HG02678 (cell line): ENCODE data around the gene NEURL2.
"Not testable (repeated sequence)": the region's sequence is repeated elsewhere in the genome, so short reads cannot be mapped to it uniquely, and the experiment has no call there.

Experiments used
- ATAC-seq: cut with Tn5 transposase; IDR thresholded peaks from one replicate; pipeline ENCODE4 v1.9.1; 2021; ENCODE audit warnings: mild to moderate bottlenecking, moderate library complexity; ENCODE audit not compliant: unreplicated experiment

The NEURL2 gene

DNA sequence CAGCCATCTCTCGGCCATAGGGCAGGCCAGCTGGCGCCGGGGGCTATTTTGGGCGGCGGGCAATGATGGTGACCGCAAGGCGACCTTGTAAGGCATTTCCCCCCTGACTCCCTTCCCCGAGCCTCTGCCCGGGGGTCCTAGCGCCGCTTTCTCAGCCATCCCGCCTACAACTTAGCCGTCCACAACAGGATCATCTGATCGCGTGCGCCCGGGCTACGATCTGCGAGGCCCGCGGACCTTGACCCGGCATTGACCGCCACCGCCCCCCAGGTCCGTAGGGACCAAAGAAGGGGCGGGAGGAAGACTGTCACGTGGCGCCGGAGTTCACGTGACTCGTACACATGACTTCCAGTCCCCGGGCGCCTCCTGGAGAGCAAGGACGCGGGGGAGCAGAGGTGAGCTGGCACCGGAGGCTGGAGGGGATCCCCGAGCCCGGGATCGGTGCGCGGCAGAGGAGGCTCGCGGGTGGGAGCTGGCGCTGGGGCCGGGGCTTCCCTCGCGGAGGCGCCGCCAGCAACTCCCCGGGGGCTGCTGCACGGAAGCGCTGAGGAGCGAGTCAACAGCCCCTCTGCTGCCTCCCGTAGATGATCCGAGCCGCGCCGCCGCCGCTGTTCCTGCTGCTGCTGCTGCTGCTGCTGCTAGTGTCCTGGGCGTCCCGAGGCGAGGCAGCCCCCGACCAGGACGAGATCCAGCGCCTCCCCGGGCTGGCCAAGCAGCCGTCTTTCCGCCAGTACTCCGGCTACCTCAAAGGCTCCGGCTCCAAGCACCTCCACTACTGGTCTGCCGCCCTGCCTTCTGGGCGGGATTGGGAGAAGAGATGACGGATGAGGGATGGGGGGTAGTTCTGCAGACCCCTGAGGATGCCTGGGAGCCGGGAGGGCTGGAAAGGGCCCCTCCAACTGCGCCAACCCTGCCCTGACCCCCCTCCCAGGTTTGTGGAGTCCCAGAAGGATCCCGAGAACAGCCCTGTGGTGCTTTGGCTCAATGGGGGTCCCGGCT is at the start of gene NEURL2, which contains the start of gene CTSA:
TSS of gene NEURL2 (minus strand) at position 224 of the 999 bp plus-strand sequence. CDS start at position 7, 217 bp downstream.
TSS of gene CTSA (plus strand) at position 351 of the 999 bp plus-strand sequence. CDS start at position 585, 234 bp downstream.
- ATAC-seq, result peak; percentile 81

DNA sequence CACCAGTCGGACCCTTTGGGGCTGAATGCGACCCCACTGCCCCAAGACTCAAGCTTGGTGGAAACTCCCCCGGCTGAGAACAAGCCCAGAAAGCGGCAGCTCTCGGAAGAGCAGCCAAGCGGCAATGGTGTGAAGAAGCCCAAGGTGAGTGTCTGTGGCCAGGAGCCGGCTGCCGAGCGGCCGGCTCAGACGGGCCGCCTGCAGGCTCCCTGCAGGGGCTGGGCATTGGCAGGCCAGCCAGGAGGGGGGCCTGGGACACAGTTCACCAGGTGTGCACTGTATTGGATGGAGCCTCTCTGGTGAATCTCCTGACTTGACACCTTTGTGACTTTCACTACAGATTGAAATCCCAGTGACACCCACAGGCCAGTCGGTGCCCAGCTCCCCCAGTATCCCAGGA is 49.5 kb upstream of the NEURL2 start:
- ATAC-seq, result no peak

- ATAC-seq, result no peak
Observed at GRCh38 chr20:45940053-45940452, 49.0 kb upstream of the NEURL2 start.

GRCh38 chr20:45938727-45939438 is 47.9 kb upstream of the NEURL2 start:
- no peak for ATAC-seq

- ATAC-seq, result no peak
Observed at GRCh38 chr20:45937765-45938164, 46.8 kb upstream of the NEURL2 start.

GRCh38 chr20:45935416-45936046 is 44.5 kb upstream of the NEURL2 start:
- peak; percentile 10 for ATAC-seq

DNA sequence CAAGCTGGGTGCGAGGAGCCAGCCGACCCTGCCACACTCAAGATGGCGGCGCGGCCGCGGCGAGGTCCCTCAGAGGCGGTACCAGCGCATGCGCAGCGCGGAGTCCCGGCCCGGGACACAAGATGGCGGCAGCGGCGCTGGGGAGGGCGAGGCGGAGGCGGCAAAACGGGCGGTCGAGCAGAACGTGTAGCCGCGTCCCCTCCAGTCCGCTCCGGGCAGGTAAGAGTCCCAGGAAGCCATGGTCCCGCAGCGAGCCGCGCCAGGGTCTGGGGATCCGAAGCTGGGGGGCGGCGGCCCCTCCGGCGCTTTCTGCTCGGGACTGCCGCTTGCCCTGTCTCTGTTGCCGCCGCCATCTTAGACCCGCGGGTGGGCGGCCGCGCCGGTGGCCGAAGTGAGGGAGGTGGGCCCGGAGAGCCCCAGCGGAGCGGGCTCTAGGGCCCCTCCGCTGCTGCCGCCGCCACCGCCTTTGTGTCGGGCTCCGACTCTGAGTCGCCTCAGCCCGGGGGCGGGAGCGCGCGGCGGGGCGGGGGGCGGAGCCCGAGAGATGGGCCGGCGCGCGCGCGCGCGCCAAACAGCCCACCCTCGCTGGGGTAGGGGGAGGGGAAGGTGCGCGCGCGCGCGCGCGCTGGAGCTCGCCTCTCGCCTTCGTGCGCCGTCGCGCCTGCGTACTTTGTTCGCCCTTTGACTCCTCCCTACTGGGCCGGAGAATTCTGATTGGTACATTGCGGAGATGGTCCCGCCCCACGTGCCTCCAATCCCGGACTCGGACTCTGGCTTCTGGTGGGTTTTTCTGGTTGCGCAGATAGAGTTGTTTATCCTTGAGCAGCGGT is 43.8 kb upstream of the NEURL2 start, which contains the start of gene PCIF1:
TSS of gene PCIF1 (plus strand) at position 98 of the 830 bp plus-strand sequence. CDS start 4,317 bp downstream, outside the sequence.
- peak; percentile 74 for ATAC-seq

GRCh38 chr20:45934046-45934585 is 43.1 kb upstream of the NEURL2 start:
- ATAC-seq, result peak; percentile 12

- ATAC-seq, result no peak
Observed at GRCh38 chr20:45933266-45934045, 42.4 kb upstream of the NEURL2 start.

- not testable (repeated sequence) for ATAC-seq
Observed at GRCh38 chr20:45931680-45932079, 40.7 kb upstream of the NEURL2 start.

- ATAC-seq, result no peak
Observed at GRCh38 chr20:45927071-45927878, 36.3 kb upstream of the NEURL2 start.

DNA sequence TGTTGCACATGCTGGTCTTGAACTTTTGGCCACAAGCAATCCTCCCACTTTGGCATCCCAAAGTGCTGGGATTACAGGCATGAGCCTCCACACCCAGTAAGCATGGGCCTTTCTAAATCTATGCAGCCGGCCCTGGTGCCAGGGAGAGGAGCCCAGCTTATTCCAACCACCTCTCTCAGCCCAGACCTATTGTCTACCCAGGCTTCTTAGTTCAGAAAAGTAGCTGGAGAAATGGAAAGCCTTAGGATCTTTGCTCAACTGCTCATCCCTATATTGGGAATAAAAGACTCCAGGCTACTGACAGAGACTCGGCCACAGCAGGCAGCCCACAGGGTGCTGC is 35.7 kb upstream of the NEURL2 start:
- ATAC-seq, result no peak

- no peak for ATAC-seq
Observed at GRCh38 chr20:45925821-45926506, 35.0 kb upstream of the NEURL2 start.

DNA sequence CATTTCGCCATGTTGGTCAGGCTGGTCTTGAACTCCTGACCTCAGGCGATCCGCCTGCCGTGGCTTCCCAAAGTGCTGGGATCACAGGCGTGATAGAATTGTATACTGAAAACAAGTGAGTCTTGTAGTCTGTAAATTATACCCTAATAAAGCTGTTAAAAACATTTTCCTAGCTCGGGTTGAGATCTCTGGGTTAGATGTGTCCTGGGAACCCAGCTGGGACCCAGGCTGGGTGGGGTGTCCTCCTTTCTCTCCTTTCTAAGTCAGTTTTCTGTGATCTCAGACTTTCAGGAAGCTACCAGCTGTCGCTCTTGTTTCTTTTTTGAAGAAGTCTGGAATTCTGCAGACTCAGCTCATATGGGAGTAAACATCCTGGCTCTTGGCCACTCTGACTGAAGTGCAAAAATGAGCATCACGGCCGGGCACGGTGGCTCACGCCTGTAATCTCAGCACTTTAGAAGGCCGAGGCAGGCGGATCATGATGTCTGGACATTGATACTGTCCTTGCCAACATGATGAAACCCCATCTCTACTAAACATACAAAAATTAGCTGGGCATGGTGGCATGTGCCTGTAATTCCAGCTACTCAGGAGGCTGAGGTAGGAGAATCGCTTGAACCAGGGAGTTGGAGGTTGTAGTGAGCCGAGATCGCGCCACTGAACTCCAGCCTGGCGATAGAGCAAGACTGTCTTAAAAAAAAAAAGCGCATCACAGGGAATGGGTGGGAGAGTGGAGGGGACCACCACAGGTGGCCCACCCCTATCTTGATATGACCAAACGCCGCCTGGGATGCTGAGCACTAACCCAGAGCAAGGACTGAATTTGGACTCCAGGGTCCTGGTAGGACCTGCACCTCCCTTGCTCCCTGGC is 33.6 kb upstream of the NEURL2 start:
- no peak for ATAC-seq

DNA sequence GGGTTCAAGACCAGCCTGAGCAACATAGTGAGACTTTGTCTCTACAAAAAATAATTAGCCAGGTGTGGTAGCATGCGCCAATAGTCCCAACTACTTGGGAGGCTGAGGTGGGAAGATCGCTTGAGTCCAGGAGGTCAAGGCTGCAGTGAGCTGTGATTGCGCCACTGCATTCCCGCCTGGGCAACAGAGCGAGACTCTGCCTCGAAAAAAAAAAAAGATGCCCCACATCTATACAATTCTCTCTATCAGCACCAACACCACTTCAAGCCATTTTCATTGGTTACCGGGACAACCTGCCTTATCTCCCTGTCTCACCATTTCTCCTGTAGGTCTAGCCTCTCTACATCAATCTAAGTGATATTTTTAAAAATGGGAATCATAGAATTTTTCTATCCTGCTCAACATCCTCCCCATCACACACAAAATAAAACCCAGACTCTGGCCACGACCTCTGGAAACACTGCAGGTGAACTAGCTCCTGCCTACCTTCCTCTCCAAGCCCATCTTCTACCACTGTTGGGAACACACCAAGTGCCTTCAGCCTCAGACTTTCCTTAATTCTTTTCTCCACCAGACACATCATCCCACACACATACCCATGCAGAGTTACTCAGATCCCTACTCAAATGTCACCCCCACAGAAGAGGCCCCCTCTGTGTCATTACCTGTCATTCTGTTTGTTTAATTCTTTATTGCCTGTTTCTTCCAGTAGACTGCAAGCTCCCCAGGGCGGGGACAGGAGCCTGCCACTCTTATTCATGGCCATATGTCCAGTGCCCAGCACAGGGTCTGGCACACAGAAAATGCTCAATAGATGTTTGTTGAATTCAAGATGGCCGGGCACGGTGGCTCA is 30.6 kb upstream of the NEURL2 start:
- no peak for ATAC-seq
